GM18505 (cell line): ENCODE results near the gene SEMA3D.

Source experiments
- ATAC-seq: cut with Tn5 transposase; IDR thresholded peaks from one replicate; pipeline ENCODE4 v1.9.1; 2021; ENCODE audit not compliant: unreplicated experiment
- POLR2A ChIP-seq: IDR thresholded peaks from 4 replicates; pipeline ENCODE4 v1.6.1; 2011; ENCODE audit warnings: borderline replicate concordance; ENCODE audit not compliant: insufficient read depth, insufficient read length; ENCODE audit errors: extremely low read depth

Gene SEMA3D

DNA sequence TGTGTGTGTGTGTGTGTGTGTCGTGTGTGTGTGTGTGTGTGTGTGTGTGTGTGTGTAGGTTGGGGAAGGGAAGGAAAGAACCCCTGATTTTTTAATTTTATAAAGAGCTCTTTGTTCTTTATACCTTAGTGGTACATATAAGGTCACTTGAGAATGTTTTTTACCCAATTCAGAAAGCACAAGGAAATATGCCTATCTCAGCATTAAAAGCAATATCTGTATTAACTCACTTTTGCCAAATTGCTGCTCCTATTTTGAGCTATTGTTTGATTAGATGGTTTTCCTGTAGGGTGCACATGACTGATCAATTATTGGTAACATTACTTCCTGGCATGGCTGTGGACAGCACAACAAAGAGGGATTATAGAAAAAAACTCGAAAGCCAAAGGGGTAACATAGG is 60.5 kb downstream of the SEMA3D start:
- ATAC-seq = no peak
- no peak for TF ChIP-seq POLR2A

DNA sequence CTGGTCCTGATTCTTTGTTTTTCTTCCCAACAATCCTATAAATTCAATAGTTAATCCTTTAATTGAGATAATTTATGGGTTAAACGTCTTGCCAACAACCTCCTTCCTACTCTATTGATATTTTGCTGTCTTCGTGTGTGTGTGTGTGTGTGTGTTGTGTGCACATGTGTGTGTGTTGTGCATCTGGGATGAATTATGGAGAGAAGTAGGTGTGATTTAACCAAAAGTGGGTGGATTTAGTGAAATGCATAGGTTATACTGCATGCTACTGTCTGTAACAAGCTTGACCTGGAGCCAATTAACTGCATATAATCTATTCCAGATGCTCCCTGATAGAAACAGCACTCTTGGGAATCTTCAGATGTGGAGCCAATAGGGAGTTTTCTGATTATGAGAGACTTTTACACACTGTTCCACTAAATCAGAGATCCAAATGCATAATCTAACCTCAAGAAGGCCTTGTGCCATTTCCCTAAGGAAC is 61.2 kb downstream of the SEMA3D start:
- ATAC-seq = no peak
- TF ChIP-seq POLR2A = no peak

DNA sequence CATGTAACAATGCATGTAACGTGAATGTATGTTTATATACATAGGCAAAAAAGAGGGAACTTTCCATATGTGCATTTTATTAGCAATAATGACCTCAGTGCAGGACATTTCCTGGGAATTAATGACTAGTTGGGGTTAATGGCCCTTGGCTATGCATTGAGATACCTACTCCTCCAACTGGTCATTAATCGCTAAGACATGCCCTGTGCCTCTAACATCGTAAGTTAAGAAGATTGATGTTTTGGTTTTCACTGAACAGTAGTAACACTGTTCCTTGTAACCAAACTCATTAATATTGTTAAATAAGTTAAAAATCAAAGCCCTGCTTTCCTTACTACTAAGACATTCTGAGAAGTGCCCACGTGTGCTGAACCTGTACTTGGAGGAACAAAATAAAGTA is 61.7 kb downstream of the SEMA3D start:
- no peak for TF ChIP-seq POLR2A
- ATAC-seq = no peak

DNA sequence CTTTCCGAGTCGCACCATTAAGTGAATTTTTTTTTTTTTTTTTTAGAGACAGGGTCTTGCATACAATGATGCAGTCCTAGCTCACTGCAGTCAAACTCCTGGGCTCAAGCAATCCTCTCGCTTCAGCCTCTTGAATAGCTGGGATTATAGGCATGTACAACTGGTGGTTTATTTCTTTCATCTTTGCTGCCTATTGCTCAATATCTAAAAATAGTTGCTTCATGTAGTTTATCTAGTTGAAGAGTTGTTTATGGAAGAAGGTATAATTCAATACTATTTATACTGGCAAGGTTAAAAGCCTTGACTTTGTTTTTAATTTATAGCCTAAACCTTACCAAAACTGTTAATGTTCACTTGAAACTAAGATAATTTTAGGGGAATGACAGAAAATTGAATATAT is 66.9 kb downstream of the SEMA3D start:
- TF ChIP-seq POLR2A = no peak
- no peak for ATAC-seq

DNA sequence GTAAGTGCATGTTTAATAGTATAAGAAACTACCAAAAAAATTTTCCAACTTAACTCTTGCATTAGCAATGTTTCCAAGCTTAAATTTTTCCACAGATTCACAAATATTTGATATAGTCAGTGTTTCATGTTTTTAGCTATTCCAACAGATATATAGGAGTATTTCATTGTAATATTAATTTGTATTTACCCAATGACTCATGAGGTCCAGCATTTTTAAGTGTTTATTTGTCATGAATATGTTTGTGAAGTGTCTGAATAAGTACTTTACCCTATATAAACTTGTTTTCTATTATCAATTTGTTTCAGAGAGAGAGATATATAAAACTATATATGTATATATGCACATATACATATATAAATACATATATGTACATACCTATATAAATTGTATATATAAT is 71.0 kb downstream of the SEMA3D start:
- no peak for TF ChIP-seq POLR2A
- no peak for ATAC-seq

DNA sequence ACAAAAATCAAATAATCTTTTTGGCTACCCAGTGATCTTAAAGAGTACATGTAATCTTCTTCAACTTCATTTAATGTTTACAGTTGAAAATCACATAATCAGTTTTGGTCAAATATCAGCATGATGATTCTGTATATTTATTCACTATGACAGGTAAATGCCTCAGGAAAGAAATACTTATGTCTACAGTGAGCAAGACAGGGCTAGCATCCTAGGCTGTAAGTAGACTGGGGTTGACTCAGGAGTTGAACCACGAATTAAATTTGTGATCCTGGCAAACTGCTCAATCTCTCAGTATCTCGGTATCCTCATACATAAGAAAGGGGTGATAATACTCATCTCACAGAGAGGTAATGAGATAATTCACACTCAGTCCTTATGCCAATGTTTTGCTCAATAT is 71.8 kb downstream of the SEMA3D start:
- TF ChIP-seq POLR2A = no peak
- no peak for ATAC-seq

DNA sequence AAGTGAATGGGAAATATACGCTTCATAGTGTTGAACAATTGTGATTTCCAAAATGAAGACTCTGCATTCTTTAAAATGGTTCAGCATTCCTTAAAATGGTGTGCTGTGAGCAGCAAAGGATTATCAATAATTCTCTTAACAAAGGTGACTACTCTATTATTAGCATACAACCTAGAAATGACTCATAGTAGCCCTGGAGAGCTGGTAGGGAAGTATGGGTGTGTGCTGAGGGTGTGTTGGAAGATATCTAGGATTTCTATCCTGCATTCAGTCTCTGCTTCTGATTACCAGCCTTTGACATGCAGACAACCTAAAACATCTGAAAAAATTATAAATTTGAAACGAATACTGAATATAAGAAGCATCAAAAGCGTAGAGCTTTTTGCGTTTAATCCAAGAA is 72.5 kb downstream of the SEMA3D start:
- no peak for ATAC-seq
- TF ChIP-seq POLR2A = no peak

DNA sequence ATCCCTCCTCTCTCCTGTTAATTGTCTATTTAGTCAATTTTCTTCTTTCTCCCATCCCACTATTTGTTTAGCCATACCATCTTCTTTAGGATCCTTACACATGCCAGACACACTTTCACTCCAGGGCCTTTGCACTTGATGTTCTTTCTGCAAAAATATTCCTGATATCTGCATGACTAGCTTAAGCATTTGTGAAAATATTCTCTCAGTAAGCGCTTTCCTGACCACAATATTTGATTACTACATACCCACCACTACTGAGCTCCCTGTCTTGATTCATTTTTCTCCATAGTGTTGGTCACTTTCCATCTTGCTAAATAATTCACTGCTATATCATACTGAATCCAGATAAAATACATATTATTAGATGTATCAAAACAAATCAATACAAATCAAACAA is 75.1 kb downstream of the SEMA3D start:
- TF ChIP-seq POLR2A = no peak
- ATAC-seq = no peak

DNA sequence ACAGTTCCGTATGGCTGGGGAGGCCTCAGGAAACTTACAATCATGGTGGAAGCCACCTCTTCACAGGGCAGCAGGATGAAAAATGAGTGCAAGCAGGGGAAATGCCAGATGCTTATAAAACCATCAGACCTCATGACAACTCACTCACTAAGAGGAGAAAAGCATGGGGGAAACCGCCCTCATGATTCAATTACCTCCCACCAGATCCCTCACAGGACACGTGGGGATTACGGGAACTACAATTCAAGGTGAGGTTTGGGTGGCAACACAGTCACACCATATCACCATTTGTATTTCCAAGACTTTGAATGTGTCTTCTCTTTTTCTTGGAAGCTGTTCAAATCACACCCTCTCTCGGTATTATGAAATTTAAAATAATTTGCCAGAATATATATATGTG is 80.1 kb downstream of the SEMA3D start:
- no peak for ATAC-seq
- no peak for TF ChIP-seq POLR2A

DNA sequence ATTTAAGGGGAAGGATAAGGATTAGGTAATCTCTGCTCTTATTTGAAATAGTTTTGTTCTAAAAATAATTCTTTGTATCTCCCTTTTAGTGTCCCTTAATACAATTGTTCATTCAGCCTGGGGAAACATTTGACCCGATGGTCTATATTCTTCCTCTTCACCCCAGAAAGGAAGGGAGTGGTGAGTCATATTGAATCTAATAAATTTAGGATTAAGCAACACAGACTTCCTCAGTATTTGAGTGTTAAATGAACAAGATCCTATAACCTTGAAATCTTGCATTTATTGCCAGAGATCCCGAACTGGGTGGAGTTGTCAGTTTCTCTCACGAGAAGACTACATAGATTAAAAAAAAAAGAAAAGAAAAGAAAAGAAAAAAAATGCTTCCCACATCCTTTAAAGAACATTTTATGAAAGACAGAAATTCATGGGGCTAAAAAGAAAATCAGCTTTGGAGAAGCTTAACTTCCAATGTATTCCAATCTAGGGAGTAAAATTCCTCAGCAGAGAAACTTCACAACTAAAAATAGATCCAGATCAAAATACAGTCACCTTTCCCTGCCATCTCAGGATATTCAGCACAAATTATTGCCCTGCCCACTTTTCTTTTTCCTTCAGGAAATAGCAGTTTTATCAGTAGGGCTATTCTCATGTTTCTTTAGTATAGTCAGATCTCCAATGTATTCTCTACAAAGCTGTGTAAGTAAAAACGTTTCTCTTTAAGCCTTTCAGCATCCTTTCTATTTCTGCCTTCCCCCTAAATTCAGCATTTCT is 82.2 kb downstream of the SEMA3D start:
- no peak for ATAC-seq
- TF ChIP-seq POLR2A = no peak

DNA sequence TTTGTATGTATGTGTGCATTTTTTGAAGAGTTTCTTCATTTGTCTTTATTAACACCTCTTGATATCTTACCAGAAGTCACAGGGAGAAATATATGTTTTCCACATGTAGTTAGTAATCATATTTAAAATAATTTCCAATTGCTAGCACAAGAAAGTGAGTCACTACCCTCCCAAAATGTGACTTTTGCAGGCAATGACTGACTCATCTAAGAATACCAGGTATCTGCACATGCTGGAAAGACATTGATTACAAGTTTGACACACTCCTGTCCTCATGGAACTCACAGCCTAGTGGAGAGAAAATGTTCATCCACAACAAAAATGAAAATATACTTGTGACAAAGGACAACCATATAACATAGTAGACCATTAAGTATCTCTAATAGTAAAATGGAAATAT is 82.9 kb downstream of the SEMA3D start:
- no peak for TF ChIP-seq POLR2A
- no peak for ATAC-seq

DNA sequence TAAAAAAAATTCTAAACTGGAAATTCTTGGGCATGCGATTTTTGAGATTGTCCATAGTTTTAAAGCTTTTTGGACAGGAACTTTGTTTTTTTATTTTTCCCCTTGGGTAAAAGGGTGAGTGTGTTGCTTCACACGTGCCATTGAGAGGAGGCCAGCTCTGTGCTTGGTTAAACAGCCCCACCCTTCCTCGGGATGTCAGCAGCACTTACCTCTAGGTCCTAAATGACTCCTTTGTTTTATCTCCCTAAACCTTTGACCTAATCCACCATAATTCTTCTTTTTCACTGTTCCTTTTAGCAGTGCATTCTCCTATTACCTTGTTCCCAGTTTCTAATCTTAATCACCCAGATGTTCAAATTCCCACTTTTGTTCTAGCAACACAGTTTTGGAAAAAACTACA is 83.5 kb downstream of the SEMA3D start:
- ATAC-seq = no peak

DNA sequence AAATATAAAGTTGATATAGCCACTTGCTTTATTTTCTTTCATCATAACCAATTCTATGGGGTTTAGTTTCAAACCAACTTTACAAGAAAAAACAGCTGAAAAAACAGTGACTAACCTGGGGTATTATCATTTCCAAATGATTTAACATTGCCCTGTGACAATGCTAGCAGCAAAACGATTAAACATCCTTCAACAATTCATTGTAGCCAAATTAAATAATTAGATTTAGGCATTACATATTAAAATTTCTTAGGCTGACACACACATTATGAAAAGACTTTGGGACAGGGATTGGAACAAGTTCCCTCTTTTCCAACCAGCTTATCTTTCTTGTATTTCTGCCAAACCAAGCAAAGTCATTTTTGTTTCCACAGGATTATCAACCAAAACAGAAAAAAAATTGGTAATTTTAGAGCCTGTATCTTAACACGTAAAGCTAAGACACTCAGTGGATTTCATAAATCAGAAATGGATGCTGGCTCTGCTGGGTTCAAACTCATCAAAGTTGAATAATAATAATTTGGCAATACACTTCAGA is 84.0 kb downstream of the SEMA3D start:
- no peak for ATAC-seq
- no peak for TF ChIP-seq POLR2A

More for the DNA sequence above, 83.5 kb downstream of the SEMA3D start:
- TF ChIP-seq POLR2A = no peak

DNA sequence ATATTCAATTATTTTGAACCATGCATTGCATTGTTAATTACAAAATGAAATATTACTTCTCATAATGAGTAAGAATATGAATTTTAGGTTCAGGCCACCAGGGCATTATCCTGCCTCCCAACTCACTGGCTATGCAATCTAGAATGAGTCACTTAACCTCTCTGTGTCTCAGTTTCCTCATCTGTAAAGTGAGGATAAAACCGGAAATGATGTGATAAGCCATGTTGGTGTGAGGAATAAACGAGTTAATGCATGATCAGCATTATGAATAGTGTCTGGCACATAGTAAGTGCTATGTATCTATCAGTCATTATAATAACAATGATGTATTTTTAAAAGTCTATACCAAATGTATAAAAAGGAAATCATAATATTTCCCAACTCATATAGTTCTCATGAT is 85.5 kb downstream of the SEMA3D start:
- TF ChIP-seq POLR2A = no peak
- no peak for ATAC-seq
